ENCODE results near the gene RAPGEF5.

DNA sequence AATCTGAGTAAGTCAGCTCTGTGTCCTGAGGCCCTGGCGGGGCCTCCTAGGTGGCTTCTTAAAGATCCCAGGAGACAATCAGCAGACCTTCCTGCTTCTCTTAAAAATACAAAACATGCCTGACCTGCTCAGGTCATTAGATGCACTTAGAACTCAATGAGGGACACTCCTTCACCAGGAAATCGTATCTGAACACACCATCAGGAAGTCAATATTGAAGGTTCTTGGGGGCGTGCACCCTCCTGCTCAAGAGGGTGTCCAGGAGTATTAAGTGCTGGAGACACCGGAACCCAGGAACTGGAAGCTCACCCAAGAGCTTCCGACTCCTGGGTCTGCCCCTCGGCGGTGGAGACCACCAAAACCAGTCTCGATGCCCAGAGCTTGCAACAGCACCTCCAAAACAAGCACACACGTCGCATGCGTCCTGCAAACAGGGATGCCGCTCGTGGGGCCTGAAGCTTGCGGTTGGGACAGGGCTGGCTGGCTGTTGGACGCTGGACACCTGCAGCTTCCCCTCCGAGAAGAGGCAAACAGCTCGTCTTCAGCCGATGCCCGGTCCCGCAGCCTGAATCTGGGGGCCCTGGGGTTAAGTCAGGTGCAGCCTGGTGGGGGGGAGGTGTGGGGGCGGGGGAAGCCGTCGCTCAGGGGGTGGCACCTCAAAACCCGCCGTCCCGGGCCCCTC, 803 bp downstream of the RAPGEF5 start:
- TF ChIP-seq, protein P1, sequence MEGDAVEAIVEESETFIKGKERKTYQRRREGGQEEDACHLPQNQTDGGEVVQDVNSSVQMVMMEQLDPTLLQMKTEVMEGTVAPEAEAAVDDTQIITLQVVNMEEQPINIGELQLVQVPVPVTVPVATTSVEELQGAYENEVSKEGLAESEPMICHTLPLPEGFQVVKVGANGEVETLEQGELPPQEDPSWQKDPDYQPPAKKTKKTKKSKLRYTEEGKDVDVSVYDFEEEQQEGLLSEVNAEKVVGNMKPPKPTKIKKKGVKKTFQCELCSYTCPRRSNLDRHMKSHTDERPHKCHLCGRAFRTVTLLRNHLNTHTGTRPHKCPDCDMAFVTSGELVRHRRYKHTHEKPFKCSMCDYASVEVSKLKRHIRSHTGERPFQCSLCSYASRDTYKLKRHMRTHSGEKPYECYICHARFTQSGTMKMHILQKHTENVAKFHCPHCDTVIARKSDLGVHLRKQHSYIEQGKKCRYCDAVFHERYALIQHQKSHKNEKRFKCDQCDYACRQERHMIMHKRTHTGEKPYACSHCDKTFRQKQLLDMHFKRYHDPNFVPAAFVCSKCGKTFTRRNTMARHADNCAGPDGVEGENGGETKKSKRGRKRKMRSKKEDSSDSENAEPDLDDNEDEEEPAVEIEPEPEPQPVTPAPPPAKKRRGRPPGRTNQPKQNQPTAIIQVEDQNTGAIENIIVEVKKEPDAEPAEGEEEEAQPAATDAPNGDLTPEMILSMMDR (conservative IDR thresholded peaks at IDR 0.05; ENCODE audit: low read depth, low read length), result no peak
- no peak for TF ChIP-seq EZH2phosphoT487 (IDR thresholded peaks at IDR 0.05; ENCODE audit: borderline replicate concordance, low read length)
- TF ChIP-seq EZH2 (IDR thresholded peaks at IDR 0.05; ENCODE audit: low read length, unreplicated experiment), result no peak

Measured in PC-3 (cell line).